GM20431 (cell line): ENCODE data around the gene MTUS2.
"Not testable (repeated sequence)": the region's sequence is repeated elsewhere in the genome, so short reads cannot be mapped to it uniquely, and the experiment has no call there.

Experiments
- in situ Hi-C: fragments of 300-500 bp; cut with MseI, MboI; formaldehyde crosslinking; loops from one replicate; pipeline ENCODE4 v1.15.0; 2020; ENCODE audit warnings: low sequenced_read_pairs; ENCODE audit not compliant: unreplicated experiment

Gene MTUS2

GRCh38 chr13:29279356-29280254, 459.5 kb downstream of the MTUS2 start:
- in situ Hi-C loops: no loop called here

DNA sequence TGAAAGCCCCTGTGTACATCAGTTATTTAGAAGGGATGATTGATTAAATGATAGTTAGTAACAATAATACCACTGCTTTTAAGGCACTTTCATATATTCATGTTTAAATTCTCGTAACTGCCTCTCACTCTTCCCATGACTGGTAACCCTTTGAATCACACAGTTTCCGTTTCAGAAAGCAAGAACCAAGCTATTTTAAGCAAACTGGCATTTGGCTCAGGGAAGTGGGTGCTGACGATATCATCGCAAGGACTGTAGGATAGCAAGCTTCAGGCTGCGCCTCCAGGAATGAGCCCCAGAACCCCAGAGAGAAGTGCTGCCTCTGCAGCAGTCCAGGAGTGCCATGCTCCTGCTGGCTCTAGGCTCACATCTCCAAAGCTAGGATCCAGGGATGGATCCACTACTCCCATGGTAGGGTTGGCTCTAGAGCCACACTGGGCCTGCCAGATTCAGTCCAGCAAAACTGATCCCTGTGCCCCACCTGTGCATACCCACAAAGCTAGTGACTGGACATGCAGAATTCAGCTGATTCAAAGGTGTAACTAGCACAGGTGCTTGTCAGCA, 461.9 kb downstream of the MTUS2 start:
- in situ Hi-C loops: no loop called here

DNA sequence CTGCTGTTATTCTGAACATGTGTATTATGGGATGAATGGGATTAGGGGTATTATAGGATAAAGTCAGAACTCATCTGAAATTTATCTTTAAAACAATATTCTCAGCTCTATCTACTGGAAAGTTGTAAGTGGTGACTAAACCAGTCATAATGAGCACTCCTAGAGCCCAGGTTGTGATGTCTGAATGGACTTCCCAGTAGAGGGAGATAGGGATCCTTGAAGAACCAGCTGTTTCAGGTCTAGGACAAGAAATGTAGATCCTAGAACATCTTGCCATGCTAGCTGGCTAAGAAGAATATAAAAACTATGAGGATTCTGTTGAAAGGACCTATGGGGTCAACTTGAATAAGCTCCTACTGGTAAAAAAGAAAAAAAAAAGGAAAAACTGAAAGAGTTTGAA, 464.6 kb downstream of the MTUS2 start:
- in situ Hi-C loops: no loop called here

GRCh38 chr13:29287237-29287636, 467.1 kb downstream of the MTUS2 start:
- in situ Hi-C loops: no loop called here

DNA sequence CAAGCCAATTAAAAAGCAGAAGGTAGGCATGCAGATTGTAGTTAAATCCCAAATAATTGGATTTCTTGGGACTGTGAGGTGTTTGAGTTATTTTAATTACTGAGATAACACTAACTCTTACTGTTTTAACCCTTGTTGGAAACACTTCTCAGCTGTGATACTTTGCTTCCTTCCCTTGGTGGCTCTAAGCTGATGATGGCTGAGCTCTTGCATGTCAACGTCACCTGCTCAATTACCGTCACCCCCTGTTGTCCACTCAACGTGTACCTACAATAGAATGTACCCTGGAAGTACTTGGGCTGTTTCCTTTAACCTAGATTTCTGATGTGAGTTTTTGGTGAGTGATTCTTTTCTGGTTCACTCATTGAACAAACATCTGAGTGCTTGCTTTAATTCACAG, 471.9 kb downstream of the MTUS2 start:
- in situ Hi-C loops: no loop called here

DNA sequence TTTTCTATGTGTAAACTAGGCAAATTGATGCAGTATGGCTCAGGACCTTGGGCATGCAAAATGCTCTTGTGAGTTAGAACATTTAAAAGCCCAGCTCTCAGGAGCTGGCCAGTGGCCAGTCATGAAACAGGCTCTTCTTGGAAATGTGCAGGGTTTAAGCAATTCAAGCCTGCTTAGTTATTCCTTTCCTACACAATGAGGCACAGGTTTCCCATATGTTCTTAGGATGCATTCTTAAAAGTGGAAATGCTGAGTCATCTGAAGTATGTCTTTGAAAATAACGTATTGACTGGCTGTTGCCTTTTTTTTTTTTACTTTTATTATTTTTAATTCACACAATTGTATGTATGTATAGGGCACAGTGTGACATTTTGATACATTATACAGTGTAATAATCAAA, 474.7 kb downstream of the MTUS2 start:
- in situ Hi-C loops: no loop called here

GRCh38 chr13:29301027-29301426, 480.9 kb downstream of the MTUS2 start:
- in situ Hi-C loops: no loop called here

- in situ Hi-C loops: no loop called here
Observed at GRCh38 chr13:29304148-29304547, 484.0 kb downstream of the MTUS2 start.

DNA sequence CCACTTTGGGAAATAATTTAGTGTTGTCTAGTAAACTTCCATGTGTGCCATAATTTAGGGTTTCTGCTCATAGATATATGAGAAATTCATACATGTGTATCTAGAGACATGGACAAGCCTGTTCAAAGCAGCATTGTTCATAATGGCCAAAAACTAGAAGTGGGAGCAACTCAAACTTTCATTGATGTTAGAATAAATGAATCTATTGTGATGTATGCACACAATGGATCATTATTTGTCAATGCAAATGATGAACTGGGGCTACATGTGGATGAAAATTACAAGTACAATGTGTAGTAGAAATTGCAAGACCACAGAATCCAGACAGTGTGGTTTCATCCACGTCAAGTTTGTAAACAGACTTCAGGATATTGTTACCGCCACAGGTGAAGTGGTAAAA, 490.7 kb downstream of the MTUS2 start:
- in situ Hi-C loops: no loop called here

GRCh38 chr13:29315847-29316246, 495.7 kb downstream of the MTUS2 start:
- in situ Hi-C loops: no loop called here

DNA sequence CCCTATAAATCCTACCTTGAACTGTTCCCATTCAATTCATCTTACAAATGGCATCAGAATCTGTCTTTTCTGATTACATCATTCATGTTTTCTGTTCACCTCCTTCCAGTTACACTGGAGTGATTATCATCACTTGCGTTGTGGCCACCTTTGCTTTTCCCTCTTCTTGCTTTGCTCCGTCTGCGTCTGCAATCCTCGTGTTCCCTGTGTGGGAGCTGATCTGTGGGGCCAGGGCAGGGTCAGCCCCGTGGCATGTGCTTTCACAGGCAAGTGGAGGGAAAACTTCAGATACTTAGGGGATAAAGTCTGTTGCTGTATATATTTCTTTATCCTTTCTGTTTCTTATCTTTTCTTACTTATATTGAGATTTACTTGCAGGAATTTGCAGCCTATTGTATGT, 497.7 kb downstream of the MTUS2 start:
- in situ Hi-C loops: no loop called here

- in situ Hi-C loops: no loop called here
Observed at GRCh38 chr13:29318741-29319140, 498.6 kb downstream of the MTUS2 start.

DNA sequence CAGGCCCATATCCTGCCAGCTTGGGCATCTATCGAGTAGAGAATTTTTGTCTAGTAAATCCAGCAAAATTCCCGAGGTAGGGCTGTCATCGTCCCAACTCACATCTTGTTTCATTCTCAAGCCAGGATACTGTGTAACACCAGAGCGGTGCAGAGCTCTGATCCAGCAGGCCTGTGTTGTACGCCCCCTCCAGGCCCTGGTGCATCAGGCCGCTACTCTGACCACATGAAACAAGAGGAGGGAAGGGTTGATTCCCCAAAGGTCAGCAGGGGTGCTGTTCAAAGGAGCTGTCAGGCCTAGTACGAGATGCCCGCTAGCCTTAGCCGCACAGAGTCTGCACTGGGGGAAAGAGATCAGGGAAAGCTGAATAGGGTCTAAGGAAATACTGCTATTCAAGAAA, 499.3 kb downstream of the MTUS2 start:
- in situ Hi-C loops: no loop called here

DNA sequence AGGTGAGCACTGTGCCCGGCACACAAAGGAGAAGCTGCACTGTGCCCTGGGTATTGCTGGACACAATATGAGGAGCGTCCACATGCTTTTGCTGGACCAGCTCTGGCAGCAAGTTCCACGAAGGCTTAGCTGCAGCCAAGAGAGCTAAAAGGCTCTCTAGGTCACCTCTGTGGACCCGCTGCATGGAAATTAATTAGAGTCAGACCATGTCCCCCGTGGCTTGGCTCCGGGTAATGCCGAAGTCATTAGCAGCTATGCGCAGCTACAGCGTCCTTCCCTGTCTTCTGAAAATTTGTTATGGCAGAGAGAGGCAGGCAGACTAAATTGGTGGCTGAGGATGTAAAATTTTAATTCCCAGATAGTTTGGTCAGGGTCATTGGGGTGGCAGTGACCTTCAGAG, 503.8 kb downstream of the MTUS2 start:
- in situ Hi-C loops: no loop called here

DNA sequence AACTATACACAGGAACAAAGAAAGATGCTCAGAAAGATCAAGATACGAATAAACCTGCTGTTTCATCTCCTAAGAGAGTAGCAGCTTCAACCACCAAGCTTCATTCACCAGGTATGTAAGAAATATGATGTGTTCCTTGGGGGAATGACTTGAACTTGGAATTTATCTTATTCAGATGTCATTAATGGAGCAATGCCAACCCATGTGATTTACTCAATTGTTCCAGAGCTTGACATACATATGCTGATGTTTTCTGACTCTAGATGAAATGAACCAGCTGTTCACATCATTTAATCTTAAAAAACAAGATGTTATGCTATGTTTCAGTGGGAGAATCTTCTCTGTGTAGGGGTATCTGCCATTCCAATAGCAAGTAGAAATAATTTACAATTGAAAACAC, 504.5 kb downstream of the MTUS2 start:
- in situ Hi-C loops: no loop called here

GRCh38 chr13:29328501-29328900, 508.4 kb downstream of the MTUS2 start:
- in situ Hi-C loops: no loop called here

GRCh38 chr13:29336356-29336755, 516.2 kb downstream of the MTUS2 start:
- in situ Hi-C loops: no loop called here

DNA sequence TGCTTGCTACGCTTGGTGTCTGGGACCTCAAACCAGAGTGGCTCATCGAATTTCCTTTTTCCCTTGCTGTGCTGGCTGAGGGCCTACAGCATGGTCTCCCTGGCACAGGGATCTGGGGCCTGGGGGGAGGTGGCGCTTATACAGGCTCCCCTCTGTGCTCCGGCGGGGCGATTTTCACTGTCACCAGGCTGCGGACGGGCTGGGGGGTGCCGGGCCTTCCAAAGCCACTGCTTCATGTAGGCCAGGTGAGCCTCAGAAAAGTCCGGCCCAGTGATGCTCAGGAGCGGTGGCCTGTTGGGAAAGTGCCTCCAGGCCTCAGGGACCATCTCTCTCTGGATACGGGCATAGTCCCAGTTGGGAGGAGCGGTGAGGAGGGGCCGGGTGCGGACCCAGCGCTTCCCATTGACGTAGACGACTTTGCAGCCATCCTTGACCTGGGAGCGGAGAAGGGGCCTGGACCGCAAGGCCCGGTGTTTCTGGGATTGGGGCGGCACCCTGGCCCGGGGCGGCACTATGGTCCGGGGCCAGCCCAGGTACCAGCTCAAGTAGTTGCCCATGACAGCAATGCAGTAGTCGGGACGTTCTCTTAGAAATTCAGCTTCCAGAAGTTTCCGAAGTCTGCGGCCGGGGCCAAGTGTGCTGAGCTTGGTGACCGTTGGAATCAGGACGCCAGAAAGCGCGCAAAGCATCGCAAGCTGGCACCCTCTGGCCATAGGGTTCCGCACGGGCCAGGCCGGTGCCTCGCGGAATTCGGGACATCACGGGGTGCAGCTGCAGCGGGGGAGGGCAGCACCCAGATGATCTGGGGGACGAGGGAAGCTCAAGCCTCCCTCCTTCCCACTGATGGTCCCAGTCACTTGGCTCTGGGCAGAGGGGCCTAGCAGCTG, 519.5 kb downstream of the MTUS2 start:
- in situ Hi-C loops: no loop called here

GRCh38 chr13:29345860-29346582, 525.9 kb downstream of the MTUS2 start:
- in situ Hi-C loops: not testable (repeated sequence)

DNA sequence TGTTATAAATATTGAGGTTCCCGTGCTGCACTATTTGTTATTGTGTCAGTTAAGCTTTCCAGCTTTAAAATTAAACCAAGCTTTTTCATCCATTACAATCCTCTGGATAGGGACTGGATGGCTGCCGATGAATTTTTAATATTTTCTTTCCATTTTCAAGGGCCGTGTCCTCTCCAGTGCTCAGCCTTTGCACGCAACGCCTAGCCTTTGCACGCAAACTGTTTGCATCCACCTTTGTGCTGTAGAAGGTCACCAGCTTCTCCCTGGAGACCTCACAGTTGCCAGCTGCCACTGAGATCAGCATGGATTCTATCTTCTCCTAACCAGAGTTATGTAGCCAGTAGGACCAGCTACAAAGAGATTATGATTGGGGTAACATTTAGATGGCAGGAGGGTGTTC, 534.9 kb downstream of the MTUS2 start:
- in situ Hi-C loops: loop anchor here (25.0 kb wide), 1 partner anchor 268 kb away; no protein-coding TSS in a partner anchor
